GM19239 (cell line): ENCODE measurements around the gene GRID1.

Experiments used
- DNase-seq: peaks from one replicate; pipeline ENCODE4 v3.0.0; 2011; ENCODE audit warnings: low spot score; ENCODE audit not compliant: insufficient read length
- FAIRE-seq: peaks from 2 replicates; lab custom pipeline; 2011; peaks lifted over from hg19 to GRCh38; lab: Jason Lieb, UNC

GRID1 gene

DNA sequence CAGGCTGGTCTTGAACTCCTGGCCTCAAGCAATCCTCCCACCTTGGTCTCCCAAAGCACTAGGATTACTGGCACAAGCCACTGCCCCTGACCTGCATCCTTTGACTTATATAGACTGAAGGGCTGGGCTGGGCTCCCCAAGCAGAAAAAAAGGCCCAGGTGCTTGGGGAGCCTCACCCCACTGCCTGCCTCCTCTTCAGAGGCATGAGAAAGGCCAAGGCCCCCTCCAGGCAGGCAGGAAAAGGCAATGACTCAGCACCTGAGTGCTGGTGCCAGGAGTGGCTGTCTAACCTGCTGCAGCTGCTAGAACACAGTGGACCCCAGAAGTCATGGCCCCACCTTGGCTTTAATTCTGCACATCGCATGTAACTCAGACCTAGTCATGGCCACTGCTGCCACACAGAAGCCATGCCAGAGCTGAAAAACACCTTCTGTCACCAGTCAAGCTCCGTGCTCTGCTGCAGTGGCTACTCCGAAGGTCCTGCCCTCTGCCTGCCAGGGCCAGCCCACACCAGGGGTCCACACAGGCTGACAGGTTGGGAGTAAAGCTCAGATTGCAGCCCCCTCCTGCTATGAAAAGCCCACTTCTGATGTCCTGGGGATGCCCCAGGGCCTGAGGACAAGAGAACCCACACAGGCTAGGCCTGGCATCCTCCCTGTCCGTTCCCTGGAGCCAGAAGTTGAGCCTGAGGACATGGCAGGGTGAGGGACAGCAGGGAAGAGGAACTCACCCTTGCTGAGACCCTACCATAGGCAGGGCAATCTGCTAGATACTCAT lies 48.5 kb downstream of the GRID1 start:
- DNase-seq (no peak), FAIRE-seq (no peak)

- FAIRE-seq, result no peak
- DNase-seq, result no peak
These were observed 49.6 kb downstream of the GRID1 start for GRCh38 chr10:86316990-86317389.

DNA sequence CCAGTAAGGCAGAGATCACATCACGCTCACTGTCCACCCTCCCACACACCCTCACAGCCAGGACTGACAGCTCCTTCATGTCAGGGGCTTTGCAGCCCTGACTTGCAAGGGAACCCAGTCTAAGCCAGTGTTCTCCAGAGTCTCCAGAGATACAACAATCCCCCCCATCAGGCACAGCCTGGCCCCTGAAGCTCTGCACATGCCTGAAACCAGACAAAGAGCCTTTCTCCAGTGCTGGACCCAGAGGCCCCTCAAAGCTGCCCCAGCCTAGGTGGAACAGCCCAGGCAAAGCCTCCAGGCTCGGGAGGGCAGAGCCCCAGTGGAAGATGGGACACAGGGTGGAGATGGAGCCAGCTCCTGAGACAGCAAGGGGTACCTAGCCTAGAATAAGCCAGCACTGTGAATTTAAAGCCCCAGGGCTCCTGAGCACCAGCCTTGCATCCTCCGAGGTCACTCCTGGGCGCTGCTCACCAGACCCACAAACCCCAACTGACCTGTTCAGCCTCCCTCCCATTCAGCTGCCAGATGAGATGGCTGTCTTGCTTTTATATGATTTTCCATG lies 50.2 kb downstream of the GRID1 start:
- FAIRE-seq, result no peak
- DNase-seq, result no peak

GRCh38 chr10:86315549-86315942 lies 51.0 kb downstream of the GRID1 start:
- FAIRE-seq, result no peak
- DNase-seq, result no peak

DNA sequence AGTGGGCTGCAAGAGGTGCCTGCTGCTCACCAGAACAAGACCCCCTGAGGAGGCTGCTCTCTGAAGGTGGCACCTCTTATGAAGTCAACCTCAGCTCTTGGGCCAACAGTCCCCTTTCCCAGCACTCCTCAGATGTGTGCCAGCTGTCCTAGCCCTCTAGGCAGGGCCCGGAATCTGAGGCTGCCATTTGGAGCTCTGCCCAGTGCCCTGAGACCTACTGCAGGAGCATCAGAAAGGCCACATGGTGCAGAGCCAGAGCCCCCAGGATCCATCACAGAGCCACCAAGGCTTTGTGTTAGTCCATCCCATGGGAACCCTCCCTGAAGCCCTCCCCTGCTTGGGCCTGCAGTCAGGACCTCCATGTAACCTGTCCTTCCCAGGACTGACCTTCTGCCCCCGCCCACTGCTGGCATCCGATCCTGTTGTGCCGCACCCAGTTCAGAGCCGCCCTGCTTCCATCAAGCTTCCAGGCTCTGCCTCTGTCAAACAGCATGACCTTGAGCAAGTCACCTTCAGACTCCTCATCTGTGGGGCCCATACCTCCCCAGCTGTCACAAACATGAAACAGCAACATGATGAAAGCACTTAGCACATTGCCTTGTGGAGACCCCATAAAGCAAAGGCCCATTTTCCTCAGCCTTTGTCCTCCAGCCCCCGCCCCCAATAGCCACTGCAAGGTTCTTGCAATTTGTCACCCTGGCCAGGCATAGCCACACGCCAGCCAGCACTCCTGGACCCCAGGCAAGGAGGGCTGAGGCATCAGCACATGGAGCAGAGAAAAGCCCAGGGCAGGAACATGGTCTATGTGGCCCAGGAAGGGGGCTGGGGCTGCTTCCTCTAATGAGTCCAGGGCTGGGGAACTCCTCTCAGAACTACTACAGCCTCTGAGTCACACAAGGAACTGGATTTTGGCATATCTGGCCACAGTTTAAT lies 51.7 kb downstream of the GRID1 start:
- no peak for FAIRE-seq
- DNase-seq, result no peak

DNA sequence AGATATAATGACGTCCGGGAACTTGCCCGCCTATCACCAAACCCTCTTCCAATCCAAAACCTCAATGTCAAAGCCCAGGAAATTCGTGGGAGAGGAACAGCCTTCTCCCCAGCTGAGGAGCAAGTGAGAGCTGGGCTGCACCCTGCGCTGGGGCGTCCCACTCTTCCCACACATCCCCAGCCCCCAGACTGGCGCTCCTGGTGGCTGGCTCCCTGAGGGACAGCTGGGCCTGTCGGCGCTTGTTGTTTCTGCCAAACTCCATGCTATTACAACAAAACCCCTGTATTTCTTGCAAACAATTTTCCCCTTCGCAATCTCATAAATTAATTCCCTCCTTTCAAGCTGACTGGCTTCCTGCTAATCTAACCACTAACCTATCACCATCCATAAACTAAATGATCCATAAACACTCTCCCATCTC lies 53.0 kb downstream of the GRID1 start:
- FAIRE-seq, result no peak

DNA sequence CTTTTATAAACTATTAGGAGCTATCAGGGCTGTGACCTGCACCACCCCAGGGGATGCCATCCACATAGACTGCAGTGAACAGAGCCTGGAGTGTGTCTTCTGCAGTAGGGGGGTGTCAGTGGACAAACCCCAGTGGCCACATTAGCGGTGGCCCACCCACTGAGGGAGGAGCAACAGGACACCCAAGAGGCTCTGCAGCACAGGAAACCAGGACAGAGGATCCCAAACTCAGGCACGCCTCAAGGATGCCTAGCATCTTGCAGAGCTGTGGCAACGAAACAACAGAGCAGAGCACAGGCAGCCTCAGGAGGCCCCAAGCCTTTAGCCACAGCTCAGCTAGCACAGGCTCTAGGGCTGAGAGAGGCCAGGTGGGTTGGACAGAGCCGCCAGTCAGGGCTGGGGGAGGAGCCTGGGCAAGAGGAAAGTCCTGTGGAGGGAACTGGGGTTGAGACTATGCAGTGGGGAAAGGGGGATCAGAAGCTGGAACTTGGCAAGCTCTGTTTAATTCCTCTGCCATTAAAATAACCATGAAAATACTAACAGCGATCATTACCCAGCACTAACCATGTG lies 53.8 kb downstream of the GRID1 start:
- no peak for DNase-seq
- FAIRE-seq, result no peak

More for the DNA sequence above, 53.0 kb downstream of the GRID1 start:
- no peak for DNase-seq

GRCh38 chr10:86311906-86312305 lies 54.7 kb downstream of the GRID1 start:
- DNase-seq (no peak), FAIRE-seq (no peak)

- DNase-seq (no peak), FAIRE-seq (no peak)
These were observed 55.4 kb downstream of the GRID1 start for GRCh38 chr10:86311190-86311589.

GRCh38 chr10:86310702-86311101 lies 55.9 kb downstream of the GRID1 start:
- FAIRE-seq (no peak), DNase-seq (no peak)

DNA sequence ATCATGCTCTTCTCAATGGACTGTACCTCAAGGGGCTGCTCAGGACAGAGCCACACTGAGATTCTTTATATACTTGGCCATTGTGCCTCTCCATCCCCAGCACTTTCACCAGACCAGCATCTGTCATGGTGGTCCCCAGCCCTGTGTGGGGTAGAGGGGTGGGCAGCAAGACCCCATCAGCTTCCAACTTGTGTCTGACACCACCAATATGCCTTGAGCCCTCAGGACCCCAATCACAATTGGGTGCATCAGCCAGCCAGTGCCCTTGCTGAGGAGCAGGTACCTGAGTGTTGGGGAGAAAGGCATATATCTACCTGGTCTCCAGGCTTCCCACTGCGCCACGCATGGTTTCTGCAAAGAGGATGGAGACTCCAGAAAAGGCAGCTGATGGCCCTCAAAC lies 56.3 kb downstream of the GRID1 start:
- no peak for FAIRE-seq
- DNase-seq, result no peak

DNA sequence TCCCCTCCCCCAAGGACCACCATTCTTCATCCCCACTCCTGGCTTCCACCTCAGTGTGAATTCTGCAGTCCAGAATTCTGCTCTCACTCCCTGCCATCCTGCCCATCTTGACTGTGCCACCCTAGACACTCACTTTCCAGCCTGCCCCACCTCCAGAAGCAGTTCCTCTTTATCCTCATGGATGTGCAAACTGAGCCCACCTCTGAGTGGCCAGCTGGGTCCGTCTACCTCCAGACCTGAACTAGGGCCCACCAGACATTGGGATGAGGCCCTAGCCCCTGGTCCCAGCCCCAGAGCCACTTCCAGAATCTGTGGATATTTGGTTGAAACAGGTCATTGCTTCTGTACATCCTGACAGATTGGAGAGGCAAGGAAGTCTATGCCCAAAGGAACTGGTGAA lies 58.5 kb downstream of the GRID1 start:
- no peak for FAIRE-seq

GRCh38 chr10:86306628-86307278 lies 59.8 kb downstream of the GRID1 start:
- DNase-seq, result no peak

More for the DNA sequence above, 58.5 kb downstream of the GRID1 start:
- no peak for DNase-seq

GRCh38 chr10:86305521-86305920 lies 61.1 kb downstream of the GRID1 start:
- FAIRE-seq, result no peak

More at GRCh38 chr10:86306628-86307278, 59.8 kb downstream of the GRID1 start:
- no peak for FAIRE-seq

DNA sequence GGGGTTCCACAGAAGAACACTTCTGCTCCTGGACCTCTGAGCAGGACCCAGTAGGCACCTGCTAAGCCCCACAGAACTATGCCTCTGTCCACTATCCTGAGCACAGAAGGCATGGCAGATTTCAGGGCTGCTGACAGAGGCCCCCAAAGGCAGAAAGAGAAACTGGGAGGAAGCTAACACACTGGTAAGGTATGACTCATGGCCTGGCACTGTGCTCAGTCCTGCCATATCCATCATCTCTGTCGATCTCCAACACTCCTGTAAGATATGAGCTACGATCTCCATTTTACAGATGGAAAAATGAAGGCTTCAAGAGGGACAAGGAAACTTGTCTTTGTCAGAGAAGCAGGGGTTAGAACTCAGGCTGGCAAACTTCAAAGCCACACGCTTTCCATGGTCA lies 62.2 kb downstream of the GRID1 start:
- no peak for FAIRE-seq
- no peak for DNase-seq

More at GRCh38 chr10:86305521-86305920, 61.1 kb downstream of the GRID1 start:
- no peak for DNase-seq

DNA sequence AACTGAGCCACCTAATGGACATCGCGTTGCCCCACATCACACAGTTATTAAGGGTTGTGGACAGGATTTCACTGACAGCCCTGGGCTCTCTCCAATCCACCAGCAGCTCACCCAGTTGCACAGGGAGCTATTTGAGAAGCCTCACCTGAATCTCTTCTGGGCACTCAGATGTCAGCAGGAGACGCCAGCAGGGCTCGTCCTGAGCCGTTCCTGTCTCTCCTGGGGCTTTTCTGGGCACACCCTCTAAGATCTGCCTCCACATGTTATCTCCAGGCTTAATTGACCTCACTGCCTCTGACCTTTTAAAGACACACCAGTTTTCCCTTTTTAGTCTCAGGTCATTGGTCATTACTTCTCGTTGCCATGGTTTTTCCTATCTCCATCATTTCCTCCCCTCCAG lies 63.0 kb downstream of the GRID1 start:
- FAIRE-seq, result no peak

DNA sequence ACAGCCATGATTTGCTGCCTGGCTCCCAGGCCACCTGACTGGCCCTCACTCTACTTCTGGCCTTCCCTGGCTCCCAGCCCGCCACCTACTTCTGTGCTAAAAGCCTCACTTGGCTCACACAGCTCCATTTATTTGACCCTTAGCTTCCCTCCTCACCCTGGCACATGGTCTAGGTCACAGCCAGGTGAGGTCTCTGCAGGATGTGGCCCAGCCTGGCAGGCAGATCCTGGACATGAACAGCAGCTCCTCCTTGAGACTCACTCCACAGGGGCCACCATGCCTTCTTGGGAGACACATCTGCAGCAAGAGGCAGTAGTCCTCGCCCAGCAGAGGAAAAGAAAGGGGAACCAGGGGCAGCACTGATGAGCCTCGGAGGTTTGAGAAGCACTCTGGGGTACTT lies 64.6 kb downstream of the GRID1 start:
- no peak for FAIRE-seq

More for the DNA sequence above, 63.0 kb downstream of the GRID1 start:
- no peak for DNase-seq

GRCh38 chr10:86300931-86301830 lies 65.4 kb downstream of the GRID1 start:
- no peak for FAIRE-seq
- DNase-seq, result no peak

More for the DNA sequence above, 64.6 kb downstream of the GRID1 start:
- no peak for DNase-seq

DNA sequence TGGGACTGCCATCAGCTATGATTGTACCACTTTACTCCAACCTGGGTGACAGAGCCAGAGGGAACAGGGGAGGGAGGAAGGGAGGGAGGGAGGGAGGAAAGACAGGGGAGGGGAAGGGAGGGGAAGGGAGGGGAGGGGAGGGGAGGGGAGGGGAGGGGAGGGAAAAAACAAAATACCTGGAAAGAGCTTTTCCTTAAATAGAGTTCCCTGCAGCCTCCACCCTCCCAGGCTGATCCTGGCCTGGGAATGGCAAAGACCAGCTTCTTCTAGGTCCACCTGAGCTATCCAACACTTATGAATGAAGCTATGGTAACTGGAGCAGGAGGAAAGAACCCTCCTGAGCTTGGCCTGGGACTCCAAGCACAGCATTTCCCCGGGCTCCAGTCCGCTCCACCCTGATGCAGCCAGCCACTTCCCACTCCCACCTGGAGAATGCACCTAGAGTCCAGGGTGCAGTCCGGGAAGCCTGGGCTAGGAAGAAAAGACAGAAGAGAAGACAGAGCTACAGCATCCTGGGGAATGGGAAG lies 66.1 kb downstream of the GRID1 start:
- FAIRE-seq (no peak), DNase-seq (no peak)
